DND-41 (cell line): Measurements from ENCODE around the gene HES5.

Experiments used
- EZH2 ChIP-seq: IDR thresholded peaks from 3 replicates; pipeline ENCODE4 v1.6.1; 2012; ENCODE audit warnings: borderline replicate concordance, low read depth, mild to moderate bottlenecking, moderate library complexity, low read length, inconsistent platforms; ENCODE audit not compliant: severe bottlenecking
- TF ChIP-seq, protein P1 (sequence below): IDR thresholded peaks from 2 replicates; pipeline ENCODE4 v1.5.1; 2012; ENCODE audit warnings: borderline replicate concordance, low read length, moderate library complexity, mild to moderate bottlenecking; ENCODE audit not compliant: poor library complexity, severe bottlenecking; ENCODE audit errors: extremely low read depth

DNA sequence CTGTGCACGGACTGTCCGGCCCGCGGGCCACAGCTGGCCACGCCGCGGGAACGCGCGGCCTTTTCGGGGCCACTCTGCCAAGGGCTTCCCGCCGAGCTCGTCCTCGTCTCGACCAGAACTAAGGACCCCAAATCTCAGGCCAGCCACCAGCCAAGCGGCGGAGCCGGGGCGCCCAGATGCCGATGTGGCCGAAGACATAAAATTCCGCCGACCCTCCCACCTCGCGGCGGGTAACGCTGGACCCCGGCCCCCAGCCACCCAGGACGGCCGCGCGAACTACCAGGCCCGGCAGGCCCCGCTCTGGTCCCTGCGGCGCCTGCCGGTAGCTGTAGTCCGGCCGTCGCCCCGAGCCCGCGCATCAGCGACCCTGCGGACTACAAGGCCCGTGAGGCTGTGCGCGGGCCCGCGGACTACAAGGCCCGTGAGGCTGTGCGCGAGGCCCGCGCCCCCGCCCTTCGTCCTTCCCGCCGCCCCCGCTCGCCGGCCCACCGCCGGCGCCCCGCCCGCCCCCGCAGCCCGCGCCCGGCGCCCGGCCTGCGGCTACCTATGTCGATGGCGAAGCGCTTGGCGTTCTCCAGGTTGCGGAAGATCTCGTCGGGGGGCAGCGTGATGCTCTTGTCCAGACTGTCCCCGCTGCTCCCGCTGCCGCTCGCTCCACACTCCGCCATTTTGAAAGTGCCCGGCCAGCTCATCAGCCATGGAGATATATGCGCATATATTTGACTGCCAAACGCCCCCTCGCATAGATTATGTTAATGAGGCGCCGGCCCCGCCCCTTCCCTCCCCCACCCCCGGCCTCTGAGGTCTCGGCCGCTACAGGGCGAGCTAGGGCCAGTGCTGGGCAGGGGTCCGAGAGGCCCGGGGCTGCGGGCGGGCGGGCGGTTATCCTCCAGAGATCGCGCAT is 3.9 kb downstream of the HES5 start, which contains the start of gene PANK4:
- TF ChIP-seq, protein P1, sequence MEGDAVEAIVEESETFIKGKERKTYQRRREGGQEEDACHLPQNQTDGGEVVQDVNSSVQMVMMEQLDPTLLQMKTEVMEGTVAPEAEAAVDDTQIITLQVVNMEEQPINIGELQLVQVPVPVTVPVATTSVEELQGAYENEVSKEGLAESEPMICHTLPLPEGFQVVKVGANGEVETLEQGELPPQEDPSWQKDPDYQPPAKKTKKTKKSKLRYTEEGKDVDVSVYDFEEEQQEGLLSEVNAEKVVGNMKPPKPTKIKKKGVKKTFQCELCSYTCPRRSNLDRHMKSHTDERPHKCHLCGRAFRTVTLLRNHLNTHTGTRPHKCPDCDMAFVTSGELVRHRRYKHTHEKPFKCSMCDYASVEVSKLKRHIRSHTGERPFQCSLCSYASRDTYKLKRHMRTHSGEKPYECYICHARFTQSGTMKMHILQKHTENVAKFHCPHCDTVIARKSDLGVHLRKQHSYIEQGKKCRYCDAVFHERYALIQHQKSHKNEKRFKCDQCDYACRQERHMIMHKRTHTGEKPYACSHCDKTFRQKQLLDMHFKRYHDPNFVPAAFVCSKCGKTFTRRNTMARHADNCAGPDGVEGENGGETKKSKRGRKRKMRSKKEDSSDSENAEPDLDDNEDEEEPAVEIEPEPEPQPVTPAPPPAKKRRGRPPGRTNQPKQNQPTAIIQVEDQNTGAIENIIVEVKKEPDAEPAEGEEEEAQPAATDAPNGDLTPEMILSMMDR = no peak
- no peak for TF ChIP-seq EZH2
